GM19238 (cell line): ENCODE data around the gene RAVER2.
"Not testable (repeated sequence)": the region's sequence is repeated elsewhere in the genome, so short reads cannot be mapped to it uniquely, and the experiment has no call there.

Experiments used
- DNase-seq: peaks from one replicate; pipeline ENCODE4 v3.0.0; 2011; ENCODE audit warnings: low spot score; ENCODE audit not compliant: insufficient read length

The RAVER2 gene

DNA sequence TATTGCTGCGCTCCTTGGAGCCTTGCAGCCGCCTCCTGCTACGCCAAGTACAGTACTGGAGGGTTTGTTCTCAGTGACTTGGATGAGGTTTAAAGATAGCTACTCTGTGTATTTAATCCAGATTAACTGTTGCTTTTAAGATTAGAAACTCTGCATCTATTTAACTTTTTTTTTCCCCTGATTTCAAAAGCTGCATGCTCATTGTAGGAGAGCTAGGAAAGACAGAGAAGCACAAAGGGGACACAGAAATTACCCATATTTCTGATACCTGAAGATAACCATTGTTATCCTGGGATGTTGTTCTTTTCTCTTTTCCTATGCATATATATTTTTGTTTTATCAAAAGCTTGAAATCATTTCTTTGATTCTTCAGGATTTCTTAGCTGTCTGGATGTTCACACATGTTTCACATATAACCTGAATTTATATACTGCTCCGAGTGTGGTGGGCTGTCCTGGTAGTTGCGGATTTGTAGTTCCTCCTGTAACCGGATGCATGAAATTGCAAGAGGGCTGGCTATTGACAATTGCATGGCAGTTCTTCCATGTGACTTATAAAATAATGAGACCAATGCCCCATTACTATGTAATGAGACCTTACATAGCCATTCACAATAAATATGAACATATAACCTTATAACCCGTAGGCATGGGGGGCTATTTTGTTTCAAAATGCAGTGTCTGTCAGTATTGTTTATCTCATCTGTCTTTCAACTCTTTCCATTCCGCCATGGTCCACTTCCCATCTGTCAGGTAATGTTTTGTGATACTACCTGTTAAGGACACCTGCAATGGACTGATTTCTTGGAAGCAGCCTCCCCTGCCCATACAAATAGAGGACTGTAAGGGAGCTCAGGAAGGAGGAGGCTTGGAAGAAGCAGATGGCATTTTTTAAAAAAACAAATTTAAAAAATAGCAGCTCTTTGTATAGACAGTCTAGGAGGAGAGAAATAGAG lies 1.4 kb downstream of the RAVER2 start:
- no peak for DNase-seq

DNA sequence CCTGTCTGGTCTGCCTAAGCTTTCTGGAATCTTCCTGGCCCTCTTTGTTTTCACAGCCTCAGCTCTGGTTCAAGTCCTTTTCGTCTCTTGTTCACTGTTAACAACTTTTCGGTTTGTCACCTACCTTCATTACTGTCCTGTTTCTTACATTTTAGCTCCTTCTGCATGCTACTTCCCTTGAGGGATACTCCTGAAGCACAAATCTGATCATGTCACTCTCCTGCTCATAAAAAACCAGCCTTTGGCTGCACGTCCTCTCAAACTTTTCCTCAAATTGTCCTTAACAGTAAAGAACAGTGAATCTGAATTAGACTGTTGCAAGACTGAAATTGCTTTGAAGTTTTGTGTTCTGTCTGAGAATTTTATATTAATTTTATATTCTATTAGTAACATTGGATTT lies 3.3 kb downstream of the RAVER2 start:
- no peak for DNase-seq

DNA sequence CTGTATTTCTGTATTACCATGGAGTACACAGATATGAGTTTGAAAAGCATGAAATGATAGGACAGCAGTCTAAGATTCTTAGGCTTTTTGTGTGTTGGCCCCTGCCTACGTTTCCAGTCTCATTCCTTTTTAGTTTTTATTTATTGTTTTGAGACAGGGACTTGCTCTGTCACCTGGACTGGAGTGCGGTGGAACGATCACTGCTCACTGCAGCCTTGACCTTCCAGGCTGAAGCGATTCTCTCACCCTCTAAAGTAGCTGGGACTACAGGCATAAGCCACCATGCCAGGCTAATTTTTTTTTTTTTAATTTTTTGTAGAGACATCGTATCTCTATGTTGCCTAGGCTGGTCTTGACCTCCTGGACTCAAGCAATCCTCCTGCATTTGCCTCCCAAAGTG lies 3.8 kb downstream of the RAVER2 start:
- no peak for DNase-seq

DNA sequence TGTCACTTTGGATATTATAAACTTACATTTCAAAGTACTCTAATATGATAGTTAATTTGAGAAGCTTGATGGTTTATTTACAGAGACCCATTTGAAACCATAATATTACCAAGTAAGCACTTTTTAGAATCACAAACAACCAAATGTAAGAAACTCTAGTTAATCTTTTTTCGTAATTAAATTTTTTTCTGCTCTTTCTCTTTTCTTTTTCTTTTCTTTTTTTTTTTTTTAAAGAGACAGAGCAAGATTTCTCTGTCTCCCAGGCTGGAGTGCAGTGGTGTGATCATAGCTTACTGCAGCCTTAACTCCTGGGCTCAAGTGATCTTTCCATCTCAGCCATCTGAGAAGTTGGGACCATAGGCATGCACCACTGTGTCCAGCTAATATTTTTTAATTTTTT lies 5.2 kb downstream of the RAVER2 start:
- no peak for DNase-seq

DNA sequence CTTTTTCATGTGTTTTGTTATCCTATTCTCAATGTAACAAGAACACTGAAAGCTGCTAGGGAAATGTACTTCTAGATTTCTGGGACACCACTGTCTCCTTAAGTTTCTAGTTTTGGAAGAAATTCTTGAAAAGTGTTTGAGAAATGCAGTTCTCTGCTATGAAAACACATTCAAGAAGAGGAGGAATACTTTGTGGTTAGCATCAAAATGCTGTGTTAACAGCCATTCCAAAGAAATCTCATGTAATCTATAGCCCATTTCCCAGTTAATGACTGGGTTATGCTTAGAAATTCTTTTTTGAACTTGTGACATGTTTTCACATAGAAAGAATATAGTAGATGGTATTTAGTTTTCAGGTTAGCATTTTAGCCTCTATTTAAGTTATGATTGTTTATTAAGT lies 6.0 kb downstream of the RAVER2 start:
- DNase-seq, result no peak

DNA sequence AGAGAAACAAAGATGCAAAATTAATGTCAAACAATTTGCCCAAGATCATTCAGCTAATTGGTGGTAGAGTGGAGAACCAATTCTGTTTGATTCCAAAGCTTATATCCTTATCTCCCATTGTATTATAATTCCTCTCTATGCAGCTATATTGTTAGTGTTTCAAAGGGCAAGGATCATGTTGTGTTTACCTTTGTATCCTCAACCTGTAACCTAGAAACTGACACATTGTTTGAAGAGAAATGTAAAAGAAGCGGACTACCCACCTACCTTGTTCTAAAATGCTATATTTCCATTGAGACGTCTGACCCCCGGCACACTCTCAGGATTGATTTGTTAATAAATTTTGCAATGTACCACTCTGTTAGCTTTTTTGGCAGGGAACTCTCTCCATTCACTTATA lies 9.3 kb downstream of the RAVER2 start:
- DNase-seq, result no peak

DNA sequence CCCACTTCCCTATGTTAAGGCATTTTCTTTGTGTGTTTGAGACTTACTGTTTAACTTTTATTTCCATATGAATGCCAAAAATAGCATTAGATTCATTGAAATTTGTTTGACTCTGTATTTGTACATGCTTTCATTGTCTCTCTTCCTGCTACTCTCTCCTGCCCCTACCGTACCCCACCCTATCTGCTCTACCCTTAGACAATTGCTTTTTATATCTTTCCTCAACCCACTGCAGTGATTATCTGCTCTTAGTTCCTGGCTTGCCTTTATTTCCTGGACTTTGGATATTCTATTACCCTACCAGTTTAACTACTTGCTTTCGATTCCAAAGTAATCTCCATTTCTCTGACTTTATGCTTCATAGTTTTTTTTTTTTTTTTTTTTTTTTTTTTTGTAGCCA lies 10.5 kb downstream of the RAVER2 start:
- DNase-seq, result no peak

DNA sequence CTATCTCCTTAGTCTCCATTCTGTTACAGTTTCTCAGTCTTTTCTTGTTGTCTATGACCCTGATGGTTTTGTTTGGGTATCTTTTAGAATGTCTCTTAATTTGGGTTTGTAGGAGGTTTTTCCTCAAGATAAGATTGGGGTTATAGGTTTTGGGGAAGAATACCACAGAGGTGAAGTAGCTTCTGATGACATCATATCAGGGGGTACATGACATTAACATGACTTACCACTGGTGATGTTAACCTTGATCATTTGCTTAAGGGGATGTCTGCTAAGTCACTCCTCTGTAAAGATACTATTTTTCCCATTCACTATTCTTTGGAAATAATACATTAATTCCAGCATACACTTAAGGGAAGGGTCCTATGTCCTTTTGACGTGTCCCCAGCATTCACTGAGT lies 11.9 kb downstream of the RAVER2 start:
- no peak for DNase-seq

DNA sequence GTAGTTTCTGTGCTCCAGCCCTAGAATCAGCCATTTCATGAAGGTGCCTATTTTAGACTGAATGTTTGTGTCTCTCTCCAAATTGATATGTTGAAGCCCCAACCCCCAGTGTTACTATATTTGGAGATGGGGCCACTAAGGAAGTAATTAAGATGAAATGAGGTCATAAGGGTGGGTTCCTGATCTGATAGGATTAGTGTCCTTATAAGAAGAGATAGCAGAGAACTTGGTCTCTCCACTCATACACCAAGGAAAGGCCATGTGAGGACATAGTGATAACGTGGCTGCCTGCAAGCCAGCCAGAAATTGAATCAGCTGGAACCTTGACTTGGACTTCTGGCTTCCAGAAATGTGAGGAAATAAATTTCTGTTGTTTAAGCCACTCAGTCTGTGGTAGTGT lies 12.3 kb downstream of the RAVER2 start:
- DNase-seq, result no peak

DNA sequence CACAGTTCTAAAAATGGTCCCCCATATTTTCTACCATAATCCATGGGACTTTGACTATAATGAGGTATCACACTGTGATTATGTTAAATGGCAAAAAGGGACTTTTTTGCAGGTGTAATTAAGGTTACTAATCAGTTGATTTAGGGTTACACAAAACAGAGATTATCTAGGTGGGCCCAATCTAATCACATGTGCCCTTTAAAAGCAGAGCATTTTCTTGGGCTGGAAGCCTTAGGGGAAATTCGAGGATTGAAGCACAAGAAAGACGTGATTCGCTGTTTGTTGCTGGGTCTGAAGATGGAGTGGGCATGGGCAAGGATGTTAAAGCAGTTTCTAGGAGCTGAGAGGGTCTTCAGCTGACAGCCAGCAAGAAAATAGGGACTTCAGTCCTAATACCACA lies 13.4 kb downstream of the RAVER2 start:
- no peak for DNase-seq

DNA sequence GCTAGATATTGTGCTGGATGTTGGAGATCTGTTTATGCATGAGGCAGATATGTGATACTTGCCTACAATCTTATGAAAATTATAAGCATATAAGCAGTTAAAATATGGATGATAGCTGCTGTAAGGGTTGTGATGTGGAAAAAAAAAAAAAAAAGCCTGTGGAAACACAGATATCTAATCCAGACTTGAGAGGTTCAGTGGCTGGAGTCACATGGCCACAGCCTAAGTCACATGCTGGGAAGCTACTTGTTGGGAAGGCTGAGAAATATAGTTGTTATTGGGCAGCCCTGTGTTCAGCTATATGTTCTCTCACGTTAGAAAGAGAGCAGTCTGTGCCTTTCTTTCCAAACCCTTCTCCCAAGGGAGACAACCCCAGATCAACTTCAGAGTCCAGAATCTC lies 15.1 kb downstream of the RAVER2 start:
- no peak for DNase-seq

DNA sequence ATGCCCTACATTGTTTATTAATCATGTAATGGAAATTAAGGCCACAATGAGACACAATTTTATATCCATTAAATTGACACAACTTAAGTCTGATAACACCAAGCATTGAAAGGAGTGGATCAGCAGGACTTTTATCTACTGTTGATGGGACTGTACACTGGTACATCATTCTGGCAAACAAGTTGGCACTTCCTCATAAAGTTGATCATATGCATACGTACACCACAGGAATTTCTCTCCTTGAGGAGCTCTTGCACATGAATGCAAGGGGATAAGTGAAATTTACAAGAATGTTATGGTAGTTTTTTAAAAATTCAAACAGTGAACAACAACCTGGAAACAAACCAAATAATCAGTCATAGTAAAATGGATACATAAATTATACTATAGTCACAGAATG lies 20.1 kb downstream of the RAVER2 start:
- DNase-seq, result no peak

DNA sequence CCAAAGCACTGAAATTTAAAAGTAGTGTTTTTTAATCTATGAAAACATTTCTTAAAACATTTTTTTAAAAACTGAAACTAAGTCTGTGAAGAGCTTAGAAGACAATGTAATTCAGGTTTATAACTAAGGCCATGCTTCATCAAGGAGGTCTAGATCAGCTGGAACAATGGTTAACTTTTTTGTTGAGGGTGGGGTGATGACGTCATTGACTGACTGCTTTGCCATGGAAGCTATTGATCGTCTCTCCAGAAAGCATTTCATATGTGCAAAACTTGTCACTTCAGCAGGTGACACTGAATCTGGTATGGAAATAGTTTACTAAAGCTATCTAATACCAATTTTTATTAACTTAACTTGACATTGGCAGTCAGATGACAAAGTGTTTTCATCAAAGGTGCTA lies 21.0 kb downstream of the RAVER2 start:
- DNase-seq, result no peak

DNA sequence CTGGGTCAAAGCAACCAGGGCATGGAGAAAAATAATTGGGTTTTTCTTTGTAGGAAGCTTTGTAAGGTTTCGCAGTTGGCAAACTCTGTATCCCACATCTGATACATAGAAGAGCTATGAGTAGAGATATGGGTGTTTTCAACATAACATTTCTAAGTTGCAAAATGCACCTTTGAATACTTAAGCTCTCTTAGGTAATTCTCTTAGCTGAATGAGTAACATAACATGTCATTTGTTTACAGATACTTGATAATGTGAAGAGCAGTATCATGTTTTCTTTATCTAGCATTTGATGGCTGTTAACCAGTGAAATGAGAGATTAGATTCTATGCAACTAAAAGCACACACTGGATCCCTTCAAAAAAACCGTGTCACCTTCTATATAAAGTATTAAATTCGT lies 21.6 kb downstream of the RAVER2 start:
- no peak for DNase-seq

DNA sequence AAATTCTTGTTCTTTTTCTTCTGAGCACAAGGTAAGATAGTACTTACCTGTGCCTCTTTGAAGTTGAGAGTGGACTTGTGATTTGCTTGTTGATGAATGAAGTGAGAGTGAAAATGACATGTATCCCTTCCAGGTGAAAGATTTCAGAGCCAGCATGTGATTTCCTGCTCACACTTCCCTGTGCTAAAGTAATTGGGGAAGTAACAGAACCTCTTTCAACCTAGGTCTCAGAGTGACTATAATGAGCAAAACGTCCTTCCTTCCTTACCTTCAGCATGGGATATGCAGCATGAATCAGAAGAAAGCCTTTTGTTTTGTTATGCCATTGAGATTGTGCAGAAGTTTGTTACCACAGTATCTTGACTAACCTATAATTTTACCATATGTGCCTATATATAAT lies 24.6 kb downstream of the RAVER2 start:
- no peak for DNase-seq

DNA sequence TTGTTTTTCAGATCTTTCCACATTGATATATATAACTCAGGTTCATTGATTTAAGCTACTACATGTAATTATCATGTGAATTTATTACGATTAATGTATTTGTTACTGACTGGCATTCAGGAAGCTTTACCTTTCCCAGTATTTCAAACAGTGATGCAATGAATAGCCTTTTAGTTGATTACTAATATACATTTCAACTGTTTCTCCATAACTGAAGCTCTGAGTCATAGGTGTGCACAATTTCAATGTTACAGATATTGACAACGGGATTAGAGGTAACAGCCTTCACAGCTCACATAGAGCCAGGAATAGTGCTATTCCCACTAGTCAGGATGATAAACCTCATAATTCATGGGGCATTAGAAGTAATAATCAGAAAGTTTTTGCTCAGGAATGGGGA lies 25.1 kb downstream of the RAVER2 start:
- DNase-seq, result no peak

DNA sequence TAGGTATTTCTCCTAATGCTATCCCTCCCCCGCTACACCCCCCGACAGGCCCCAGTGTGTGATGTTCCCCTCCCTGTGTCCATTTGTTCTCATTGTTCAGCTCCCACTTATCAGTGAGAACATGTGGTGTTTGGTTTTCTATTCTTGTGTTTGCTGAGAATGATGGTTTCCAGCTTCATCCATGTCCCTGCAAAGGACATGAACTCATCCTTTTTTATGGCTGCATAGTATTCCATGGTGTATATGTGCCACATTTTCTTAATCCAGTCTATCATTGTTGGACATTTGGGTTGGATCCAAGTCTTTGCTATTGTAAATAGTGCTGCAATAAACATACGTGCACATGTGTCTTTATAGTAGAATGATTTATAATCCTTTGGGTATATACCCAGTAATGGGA lies 28.4 kb downstream of the RAVER2 start:
- DNase-seq, result not testable (repeated sequence)

DNA sequence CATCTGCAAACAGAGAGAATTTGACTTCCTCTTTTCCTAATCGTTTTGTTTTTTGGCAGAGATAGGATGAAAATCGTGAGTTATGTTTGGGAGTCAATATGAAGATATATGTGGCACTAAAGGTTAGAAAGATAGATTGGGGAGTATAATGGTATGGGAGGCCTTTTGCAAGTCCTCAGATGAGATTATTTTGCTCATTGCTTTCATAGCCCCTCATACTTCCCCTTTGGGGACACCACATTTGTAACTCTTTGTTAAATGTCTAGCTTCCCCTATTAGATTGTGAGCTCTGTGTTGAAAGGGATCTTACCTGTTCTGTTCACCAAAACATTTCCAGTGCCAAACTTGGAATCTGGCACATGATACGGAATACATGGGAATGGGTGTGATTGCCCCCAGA lies 30.2 kb downstream of the RAVER2 start:
- DNase-seq, result no peak

DNA sequence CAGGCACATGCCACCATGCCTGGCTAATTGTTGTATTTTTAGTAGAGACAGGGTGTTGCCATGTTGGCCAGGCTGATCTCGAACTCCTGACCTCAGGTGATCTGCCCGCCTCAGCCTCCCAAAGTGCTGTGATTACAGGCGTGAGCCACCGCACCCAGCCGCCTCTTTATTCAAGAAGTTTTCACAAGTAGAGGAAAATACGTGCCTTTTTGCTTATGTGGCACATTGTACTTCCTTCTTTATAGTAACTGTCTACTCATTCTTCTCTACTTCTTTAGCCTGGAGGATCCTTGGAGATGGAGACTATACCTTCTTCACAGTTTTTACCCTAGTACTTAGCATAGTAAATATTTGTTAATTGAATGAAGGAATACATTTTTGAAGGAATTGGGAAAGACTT lies 37.2 kb downstream of the RAVER2 start:
- DNase-seq, result not testable (repeated sequence)

DNA sequence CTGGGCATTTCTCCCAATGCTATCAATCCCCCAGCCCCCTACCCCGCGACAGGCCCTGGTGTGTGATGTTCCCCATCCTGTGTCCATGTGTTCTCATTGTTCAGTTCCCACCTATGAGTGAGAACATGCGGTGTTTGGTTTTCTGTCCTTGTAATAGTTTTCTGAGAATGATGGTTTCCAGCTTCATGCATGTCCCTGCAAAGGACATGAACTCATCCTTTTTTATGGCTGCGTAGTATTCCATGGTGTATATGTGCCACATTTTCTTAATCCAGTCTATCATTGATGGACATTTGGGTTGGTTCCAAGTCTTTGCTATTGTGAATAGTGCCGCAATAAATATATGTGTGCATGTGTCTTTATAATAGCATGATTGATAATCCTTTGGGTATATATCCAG lies 38.0 kb downstream of the RAVER2 start:
- DNase-seq, result not testable (repeated sequence)

DNA sequence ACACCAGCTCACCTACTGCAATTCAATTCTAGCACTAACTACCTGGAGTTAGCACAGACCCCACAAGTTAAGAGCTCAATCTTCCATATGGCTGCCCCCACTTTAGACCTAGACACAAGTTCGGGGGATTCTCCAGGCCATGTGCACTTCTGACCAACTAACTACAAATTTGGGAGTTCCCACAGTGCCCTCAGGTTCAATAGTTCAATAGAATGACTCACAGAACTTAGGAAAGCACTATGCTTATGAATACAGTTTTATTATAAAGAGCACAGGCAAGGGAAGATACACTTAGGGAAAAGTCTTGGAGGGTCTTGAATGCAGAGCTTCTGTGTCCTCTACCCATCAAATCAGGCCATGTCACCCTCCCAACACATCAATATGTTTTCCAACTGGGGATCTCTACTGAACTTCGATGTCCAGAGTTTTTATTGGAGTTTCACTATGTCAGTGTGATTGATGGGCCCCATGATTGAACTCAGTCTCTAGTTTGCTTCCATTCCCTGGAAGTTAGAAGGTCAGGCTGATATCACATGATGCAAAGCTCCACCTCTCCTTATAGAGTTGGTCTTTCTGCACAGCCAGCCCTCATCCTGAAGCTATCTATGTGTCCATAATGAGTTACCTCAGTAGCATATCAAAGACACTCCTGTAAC lies 46.1 kb downstream of the RAVER2 start:
- no peak for DNase-seq

DNA sequence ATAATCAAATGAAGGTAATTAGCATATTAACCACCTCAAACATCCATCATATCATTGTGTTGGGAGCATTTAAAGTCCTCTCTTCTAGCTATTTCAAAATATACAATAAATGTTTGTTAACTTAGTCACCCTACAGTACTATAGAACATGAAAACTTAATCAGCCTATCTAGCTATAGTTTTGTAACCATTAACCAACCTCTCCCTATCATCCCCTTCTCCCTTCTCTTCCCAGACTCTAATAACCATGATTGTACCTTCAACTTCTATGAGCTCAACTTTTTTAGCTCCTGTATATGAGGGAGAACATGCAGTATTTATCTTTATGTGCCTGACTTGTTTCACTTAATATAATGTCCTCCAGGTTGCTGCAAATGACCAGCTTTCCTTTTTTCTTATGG lies 54.0 kb downstream of the RAVER2 start:
- DNase-seq, result no peak
